Ascending aorta (tissue), 2 donors: Measurements from ENCODE around the gene KRT32. TPM values are rescaled to one million over a fixed set of nuclear protein-coding genes. Genes with fewer than 3 reads are reported as not detected.
"Not testable (repeated sequence)": the region's sequence is repeated elsewhere in the genome, so short reads cannot be mapped to it uniquely, and the experiment has no call there.

Source experiments
- DNase-seq, 2 donors: peaks; one replicate each; pipeline ENCODE4 v3.0.0-alpha.2; 2019; ENCODE audit warnings: low spot score in 2 of 2
- H3K27ac ChIP-seq, 2 donors: fragments of 200-600 bp; sonication (generic); one replicate each; pipeline ENCODE4 v1.5.1; 2016 to 2017; ENCODE audit warnings: mild to moderate bottlenecking in 1 of 2
- H3K27me3 ChIP-seq: fragments of 200-600 bp; sonication (generic); one replicate; pipeline ENCODE4 v1.5.1; 2017
- H3K36me3 ChIP-seq, 2 donors: fragments of 200-600 bp; sonication (generic); one replicate each; pipeline ENCODE4 v1.5.1; 2016
- H3K4me1 ChIP-seq, 2 donors: fragments of 200-600 bp; sonication (generic); one replicate each; pipeline ENCODE4 v1.5.1; 2016 to 2017; ENCODE audit warnings: mild to moderate bottlenecking in 1 of 2
- H3K4me3 ChIP-seq, 2 donors: fragments of 200-600 bp; sonication (generic); one replicate each; pipeline ENCODE4 v1.5.1; 2016 to 2017; ENCODE audit warnings: mild to moderate bottlenecking in 1 of 2
- H3K9me3 ChIP-seq, 2 donors: fragments of 200-600 bp; sonication (generic); one replicate each; pipeline ENCODE4 v1.5.1; 2016
- intact Hi-C: fragments of 100-400 bp; cut with DNase I; formaldehyde crosslinking; loops from one replicate; pipeline ENCODE4 v1.15.1; 2023
- total RNA-seq: library from RNA; depleted of rRNA; stranded (reverse); fragments of >200 nt; gene quantifications from one replicate; pipeline ENCODE4 v1.1.0, GENCODE V29; 2016
- TF ChIP-seq, protein P1 (sequence below), 3 experiments: fragments of 200-600 bp in 2 of 3; fragments of 450-650 bp in 1 of 3; sonication (generic) in 2 of 3; IDR thresholded peaks; one replicate each; pipeline ENCODE4 v1.5.1; 2016 to 2019; ENCODE audit warnings: antibody characterized with exemption in 3 of 3, mild to moderate bottlenecking in 1 of 3, moderate library complexity in 1 of 3

Gene KRT32
- total RNA-seq, 1 donor from 2014 or later: not detected

DNA sequence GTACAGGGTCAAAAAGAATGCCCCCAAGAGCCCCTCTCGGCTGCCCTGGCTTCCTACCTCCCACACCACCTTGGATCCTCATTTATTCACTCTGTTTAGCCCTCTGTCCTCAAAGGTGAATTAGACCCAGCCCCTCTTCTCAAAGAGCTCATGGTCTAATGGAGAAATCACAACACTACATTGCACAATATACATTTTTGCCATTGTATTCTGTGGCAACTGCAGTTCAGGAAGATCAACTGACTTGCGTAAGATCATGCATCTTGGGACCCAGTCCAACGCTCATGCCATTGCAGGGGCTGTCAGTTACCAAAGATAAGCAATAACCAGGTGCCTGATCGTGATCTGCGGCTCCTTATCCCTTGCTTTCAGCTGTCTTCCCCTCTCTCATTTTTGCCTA is 27.8 kb downstream of the KRT32 start:
- Histone ChIP-seq H3K36me3 (no peaks in the 10 kb centered on the region), H3K27ac (no peak overlapping the region), H3K9me3 (no peaks in the 10 kb centered on the region), H3K4me1 (no peaks in the 10 kb centered on the region), H3K4me3 (no peak overlapping the region), H3K27me3 (no peaks in the 10 kb centered on the region)
- intact Hi-C loops: loop anchor here (5.0 kb wide), 1 partner anchor 542 kb away; no protein-coding TSS in a partner anchor
- no peak for DNase-seq
- TF ChIP-seq, protein P1, sequence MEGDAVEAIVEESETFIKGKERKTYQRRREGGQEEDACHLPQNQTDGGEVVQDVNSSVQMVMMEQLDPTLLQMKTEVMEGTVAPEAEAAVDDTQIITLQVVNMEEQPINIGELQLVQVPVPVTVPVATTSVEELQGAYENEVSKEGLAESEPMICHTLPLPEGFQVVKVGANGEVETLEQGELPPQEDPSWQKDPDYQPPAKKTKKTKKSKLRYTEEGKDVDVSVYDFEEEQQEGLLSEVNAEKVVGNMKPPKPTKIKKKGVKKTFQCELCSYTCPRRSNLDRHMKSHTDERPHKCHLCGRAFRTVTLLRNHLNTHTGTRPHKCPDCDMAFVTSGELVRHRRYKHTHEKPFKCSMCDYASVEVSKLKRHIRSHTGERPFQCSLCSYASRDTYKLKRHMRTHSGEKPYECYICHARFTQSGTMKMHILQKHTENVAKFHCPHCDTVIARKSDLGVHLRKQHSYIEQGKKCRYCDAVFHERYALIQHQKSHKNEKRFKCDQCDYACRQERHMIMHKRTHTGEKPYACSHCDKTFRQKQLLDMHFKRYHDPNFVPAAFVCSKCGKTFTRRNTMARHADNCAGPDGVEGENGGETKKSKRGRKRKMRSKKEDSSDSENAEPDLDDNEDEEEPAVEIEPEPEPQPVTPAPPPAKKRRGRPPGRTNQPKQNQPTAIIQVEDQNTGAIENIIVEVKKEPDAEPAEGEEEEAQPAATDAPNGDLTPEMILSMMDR (IDR thresholded peaks at IDR 0.05): no peak

DNA sequence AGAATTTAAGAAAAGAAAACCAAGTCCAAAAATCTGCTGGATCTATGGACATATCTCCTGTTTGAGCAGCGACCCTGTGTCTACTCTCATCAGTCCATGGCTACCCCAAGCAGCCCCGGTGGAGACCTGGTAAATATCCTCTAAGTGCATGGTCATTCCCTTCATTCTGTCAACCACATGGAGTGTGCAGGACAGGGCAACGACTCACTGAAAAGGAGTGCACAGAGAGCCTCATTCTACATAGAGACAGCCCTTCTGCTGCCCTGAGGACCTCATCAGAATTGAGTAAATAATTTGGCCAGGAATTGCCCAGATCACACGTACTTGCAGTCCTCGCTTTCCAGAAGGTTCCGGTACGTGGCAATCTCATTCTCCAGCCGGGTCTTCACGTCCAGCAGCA is 29.4 kb downstream of the KRT32 start:
- H3K9me3 ChIP-seq: no peaks in the 10 kb centered on the region
- H3K4me1 ChIP-seq: no peaks in the 10 kb centered on the region
- DNase-seq: no peak
- no peak overlapping the region for H3K27ac ChIP-seq
- no peak overlapping the region for H3K4me3 ChIP-seq
- TF ChIP-seq, protein P1 (IDR thresholded peaks at IDR 0.05): no peak
- H3K36me3 ChIP-seq: no peaks in the 10 kb centered on the region
- intact Hi-C loops: loop anchor here (5.0 kb wide), 1 partner anchor 540 kb away; no protein-coding TSS in a partner anchor
- H3K27me3 ChIP-seq: no peaks in the 10 kb centered on the region

GRCh38 chr17:41437254-41437653 is 29.9 kb downstream of the KRT32 start:
- Histone ChIP-seq H3K4me1 (no peaks in the 10 kb centered on the region), H3K27me3 (no peaks in the 10 kb centered on the region), H3K4me3 (no peak overlapping the region), H3K36me3 (no peaks in the 10 kb centered on the region), H3K9me3 (no peaks in the 10 kb centered on the region), H3K27ac (no peak overlapping the region)
- TF ChIP-seq, protein P1 (IDR thresholded peaks at IDR 0.05): no peak
- intact Hi-C loops: loop anchor here (5.0 kb wide), 1 partner anchor 540 kb away; no protein-coding TSS in a partner anchor
- DNase-seq: no peak

DNA sequence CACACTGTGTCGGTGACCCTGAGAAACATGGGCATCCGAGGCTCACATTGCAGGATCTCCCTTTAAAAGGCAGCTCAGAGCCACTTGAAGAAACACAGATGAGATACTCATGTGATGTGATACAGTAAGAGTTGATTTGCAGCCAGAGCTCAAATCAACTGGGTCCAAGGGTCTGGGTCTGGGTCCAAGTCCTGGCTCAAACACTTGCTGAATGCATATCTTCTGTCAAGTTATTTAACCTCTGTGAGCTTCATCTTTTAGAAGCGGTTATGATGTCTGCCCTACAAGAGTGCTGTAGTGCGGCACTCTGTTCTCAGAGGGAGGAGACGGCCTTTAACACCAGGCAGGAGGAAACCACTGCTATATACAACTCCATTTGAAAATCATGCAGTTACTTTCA is 32.8 kb downstream of the KRT32 start:
- TF ChIP-seq, protein P1 (IDR thresholded peaks at IDR 0.05): no peak
- DNase-seq: no peak
- no peak overlapping the region for H3K4me3 ChIP-seq
- no peaks in the 10 kb centered on the region for H3K4me1 ChIP-seq
- H3K9me3 ChIP-seq: no peaks in the 10 kb centered on the region
- no peak overlapping the region for H3K27ac ChIP-seq
- no peaks in the 10 kb centered on the region for H3K36me3 ChIP-seq
- no peaks in the 10 kb centered on the region for H3K27me3 ChIP-seq
- intact Hi-C loops: no loop called here

GRCh38 chr17:41434005-41434404 is 33.2 kb downstream of the KRT32 start:
- Histone ChIP-seq H3K9me3 (no peaks in the 10 kb centered on the region), H3K4me3 (no peak overlapping the region), H3K36me3 (no peaks in the 10 kb centered on the region), H3K27me3 (no peaks in the 10 kb centered on the region), H3K27ac (no peak overlapping the region), H3K4me1 (no peaks in the 10 kb centered on the region)
- intact Hi-C loops: no loop called here
- DNase-seq: no peak
- TF ChIP-seq, protein P1 (IDR thresholded peaks at IDR 0.05): no peak

DNA sequence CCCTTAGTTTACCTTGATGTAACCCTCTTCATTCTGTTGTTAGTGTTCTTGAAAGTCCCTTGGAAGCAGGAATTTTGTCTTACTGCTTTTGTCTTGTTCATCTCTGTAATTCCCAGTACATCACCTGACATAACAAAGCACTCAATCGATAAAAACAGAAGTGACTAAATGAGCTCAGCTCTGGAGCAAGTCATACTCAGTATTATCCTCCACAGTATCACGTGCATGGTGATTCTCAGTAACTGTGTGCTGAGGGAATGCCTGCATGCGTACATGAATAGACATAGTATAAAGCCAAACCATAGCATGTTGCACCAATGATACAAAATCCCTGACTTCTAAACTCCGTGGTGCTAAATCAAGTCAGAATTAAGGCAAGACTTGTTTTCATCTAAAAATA is 33.6 kb downstream of the KRT32 start:
- intact Hi-C loops: no loop called here
- TF ChIP-seq, protein P1 (IDR thresholded peaks at IDR 0.05): no peak
- Histone ChIP-seq H3K36me3 (no peaks in the 10 kb centered on the region), H3K4me3 (no peak overlapping the region), H3K27ac (no peak overlapping the region), H3K9me3 (no peaks in the 10 kb centered on the region), H3K4me1 (no peaks in the 10 kb centered on the region), H3K27me3 (no peaks in the 10 kb centered on the region)
- no peak for DNase-seq

- H3K27me3 ChIP-seq, H3K9me3 ChIP-seq, H3K4me1 ChIP-seq, intact Hi-C loops, H3K27ac ChIP-seq, H3K4me3 ChIP-seq, DNase-seq, H3K36me3 ChIP-seq: not testable (repeated sequence)
These were observed 36.8 kb downstream of the KRT32 start for GRCh38 chr17:41430376-41430775.
